HG02973 (cell line): ENCODE data around the gene PAX2.

Experiments used
- ATAC-seq: cut with Tn5 transposase; IDR thresholded peaks from one replicate; pipeline ENCODE4 v1.9.1; 2021; ENCODE audit warnings: moderate library complexity; ENCODE audit not compliant: unreplicated experiment

The PAX2 gene

GRCh38 chr10:100784126-100784525 lies 38.7 kb downstream of the PAX2 start:
- no peak for ATAC-seq

- no peak for ATAC-seq
These were observed 41.2 kb downstream of the PAX2 start for GRCh38 chr10:100786591-100786990.

DNA sequence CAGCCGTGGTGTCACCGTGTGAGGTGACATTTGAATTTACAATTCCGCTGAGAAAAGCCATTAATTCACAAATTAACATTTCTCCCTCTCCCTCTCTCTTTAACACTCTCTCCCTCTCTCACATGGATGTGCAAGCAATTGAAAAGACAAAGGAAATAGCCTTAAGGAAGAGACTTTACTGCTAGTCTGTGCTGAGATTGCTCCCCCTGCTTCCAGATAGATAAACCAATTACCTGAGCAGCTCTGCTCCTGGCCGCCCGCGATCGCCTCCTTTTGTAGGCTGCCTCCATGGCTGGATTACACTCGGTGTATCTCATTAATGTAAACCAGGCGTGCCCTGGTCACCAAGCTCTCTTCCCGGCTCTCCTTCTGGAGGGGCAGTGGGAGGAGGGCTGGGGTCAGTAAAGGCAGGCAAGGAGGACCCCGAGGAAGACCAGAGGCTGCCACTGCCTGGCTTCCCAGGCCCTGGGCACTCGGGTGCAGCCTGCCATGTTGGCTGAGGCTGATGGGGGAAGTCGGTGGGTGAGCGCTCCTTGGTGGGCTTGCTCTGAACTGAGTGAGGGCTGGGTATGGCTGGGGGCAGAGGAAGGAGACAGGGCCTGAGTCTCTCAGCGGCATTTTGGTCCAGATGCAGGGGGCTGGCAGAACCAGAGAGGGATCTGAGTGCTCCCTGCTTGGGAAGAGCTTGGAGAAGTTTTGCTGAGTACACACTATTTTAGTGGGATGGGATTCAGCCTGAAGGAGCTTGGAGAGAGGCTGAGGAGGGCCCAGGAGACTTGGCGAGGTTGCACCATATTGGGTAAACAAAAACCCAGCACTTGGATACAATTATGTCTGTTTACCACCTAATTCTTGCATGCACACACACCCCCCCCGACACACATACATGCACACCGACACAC lies 42.9 kb downstream of the PAX2 start:
- no peak for ATAC-seq

- no peak for ATAC-seq
These were observed 45.4 kb downstream of the PAX2 start for GRCh38 chr10:100790761-100791208.

DNA sequence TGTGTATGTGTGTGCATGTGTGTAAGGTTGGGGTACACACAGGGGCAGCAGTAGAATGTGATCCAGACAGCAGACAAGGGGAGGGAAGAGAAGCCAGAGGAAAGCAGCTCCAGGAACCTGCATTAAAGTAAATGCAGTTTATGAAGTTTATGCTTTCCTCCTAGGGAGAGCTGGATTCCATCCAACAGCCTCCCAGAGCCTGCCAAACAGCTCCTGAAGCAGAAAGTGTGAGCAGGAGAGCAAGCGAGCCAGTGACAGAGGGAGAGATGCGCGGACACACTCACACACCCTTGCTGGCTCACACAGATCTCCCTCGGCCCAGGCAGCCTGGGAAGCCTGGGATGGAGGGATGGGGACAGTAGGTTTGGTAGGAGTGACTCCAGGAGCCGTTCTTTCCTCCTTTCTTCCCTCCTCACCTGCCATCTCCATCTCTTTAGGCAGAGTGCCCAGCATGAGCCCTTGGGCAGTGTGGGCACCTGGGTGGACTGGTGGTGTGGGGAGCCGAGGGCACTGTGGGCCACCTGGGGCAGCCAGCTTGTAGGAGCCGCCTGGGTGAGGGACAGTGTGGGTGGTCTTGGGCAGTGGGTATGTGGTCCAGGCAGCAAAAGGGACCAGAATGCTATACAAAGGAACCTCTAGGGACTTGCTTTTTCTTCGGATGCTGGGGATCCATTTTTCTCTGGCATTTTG lies 46.1 kb downstream of the PAX2 start:
- no peak for ATAC-seq

DNA sequence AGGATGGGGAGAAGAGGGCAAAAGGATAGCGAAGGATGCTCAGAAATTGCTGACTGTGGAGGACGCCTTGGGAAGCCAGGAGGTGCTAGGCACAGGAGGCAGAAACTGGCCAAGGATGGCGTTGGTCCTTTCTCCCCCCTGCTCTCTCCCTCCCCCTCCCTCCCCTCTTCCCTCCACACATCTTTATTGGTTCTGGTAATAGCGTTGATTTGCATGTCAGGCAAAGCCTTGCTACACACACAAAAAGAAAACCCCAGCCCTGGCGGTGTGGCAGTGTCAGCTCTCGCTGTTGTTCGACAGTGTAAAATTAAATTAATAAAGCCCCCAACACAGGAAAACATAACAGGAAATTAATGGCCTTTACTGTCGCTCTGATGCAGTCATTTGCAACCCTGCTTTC lies 47.2 kb downstream of the PAX2 start:
- no peak for ATAC-seq

GRCh38 chr10:100793055-100793454 lies 47.7 kb downstream of the PAX2 start:
- no peak for ATAC-seq

DNA sequence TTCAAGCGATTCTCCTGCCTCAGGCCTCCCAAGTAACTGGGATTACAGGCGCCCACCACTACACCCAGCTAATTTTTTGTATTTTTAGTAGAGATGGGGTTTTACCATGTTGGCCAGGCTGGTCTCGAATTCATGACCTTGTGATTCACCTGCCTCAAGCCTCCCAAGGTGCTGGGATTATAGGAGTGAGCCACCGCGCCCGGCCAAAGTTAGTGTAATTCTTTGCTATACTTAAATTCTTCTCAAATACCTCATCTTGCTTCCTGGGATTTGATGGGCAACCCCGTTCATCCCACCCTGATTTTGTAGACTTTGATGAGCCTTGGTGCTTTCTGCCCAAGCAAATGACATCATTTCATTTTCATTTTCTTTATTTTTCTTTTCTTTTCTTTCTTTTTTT lies 54.5 kb downstream of the PAX2 start:
- no peak for ATAC-seq

DNA sequence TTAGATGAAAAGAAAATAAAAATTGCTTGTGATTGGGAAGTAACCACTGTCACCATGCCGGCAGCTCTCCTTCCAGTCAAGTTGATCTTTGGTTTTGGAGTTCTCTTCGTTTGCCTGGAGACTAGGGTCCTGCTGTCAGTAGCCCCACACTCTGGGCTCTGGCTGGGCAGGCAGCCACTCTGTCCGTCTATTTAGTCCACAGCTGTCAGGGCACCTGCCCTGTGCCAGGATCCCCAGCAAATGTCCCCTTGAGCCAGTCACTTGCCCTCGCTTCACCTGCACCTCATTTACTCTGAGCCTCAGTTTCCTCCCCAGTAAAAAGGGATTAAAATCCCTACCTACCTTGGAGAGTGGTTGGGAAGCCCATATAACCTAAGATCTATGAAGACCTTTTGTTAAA lies 55.5 kb downstream of the PAX2 start:
- ATAC-seq, result no peak

GRCh38 chr10:100802196-100802595 lies 56.8 kb downstream of the PAX2 start:
- no peak for ATAC-seq

- no peak for ATAC-seq
These were observed 57.2 kb downstream of the PAX2 start for GRCh38 chr10:100802607-100803006.

GRCh38 chr10:100803492-100803891 lies 58.1 kb downstream of the PAX2 start:
- no peak for ATAC-seq

DNA sequence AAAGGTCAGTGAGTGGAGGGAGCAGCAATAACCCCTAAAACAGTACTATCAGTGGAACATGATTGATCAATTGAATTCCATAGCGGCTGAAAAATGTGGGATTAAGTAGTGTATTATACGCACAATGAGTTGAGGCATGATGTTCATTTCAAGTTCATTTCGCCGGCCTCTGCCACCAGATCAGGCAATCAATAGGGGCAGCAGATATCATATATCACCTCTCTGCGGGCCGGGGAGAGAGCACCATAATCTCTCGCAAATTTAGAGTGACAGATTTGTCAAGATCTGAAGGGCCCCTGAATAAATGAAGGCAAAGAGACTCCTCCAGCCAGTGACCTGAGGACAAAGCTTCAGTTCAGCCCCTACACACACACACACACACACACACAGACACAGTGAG lies 58.5 kb downstream of the PAX2 start:
- no peak for ATAC-seq

DNA sequence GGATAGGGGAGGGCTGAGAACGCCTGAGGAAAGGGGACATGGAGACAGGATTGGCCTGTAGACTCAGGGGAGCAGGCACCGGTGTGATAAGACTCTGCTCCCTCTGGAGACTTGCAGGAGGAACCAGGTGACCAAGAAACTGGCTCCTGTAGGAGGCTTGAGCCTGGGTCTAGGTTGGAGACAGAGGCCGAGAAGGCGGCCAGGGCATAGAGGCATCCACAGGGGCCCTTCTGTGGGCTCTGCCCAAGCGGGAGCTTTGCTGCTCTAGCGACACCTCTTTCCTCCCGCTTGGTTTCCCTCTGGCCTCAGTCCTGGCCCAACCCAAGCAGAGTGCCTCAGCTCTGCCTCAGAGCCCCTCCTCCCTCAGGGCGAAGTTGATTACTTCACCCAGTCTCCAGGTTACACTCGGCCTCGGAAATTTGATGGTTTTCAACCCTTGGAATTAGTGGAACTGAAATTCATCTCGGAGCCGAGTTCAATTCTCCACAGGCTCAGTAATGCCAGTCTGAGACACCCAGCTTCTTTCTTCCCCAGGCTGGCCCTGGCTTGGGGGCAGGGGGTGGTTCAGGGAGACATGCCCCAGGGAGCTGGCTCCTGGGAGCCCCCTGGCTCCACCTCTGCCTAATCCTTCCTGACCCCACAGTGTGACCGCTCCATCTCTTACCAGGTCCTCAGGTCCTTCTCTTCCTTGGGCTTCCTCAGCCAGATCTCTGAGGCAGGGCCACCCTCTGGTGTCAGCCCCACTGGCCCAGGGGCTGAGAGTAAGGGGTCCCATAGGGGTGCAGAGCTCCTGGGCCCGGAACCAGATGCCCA lies 60.4 kb downstream of the PAX2 start:
- no peak for ATAC-seq

DNA sequence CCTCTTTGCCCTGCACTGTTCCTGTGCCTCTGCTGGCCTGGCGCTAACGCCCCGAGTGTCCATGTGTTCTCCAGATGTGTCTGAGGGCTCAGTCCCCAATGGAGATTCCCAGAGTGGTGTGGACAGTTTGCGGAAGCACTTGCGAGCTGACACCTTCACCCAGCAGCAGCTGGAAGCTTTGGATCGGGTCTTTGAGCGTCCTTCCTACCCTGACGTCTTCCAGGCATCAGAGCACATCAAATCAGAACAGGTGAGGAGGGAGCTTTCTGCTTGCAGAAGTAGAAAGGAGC lies 60.9 kb downstream of the PAX2 start:
- no peak for ATAC-seq

- ATAC-seq, result no peak
These were observed 62.0 kb downstream of the PAX2 start for GRCh38 chr10:100807241-100807951.

DNA sequence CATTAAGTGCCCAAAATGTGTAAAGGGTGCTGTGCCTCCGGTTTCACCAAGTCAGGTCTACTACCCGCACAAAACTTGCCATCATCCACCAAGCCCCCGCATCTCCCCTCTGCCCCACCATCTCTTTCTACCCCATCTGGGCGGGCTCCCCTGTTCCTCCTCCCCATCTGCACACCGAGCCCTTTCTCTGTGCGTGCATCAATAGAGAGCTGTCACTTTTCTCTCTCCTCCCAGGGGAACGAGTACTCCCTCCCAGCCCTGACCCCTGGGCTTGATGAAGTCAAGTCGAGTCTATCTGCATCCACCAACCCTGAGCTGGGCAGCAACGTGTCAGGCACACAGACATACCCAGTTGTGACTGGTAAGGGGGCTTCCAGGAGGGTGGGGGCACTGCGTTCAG lies 63.5 kb downstream of the PAX2 start:
- no peak for ATAC-seq

DNA sequence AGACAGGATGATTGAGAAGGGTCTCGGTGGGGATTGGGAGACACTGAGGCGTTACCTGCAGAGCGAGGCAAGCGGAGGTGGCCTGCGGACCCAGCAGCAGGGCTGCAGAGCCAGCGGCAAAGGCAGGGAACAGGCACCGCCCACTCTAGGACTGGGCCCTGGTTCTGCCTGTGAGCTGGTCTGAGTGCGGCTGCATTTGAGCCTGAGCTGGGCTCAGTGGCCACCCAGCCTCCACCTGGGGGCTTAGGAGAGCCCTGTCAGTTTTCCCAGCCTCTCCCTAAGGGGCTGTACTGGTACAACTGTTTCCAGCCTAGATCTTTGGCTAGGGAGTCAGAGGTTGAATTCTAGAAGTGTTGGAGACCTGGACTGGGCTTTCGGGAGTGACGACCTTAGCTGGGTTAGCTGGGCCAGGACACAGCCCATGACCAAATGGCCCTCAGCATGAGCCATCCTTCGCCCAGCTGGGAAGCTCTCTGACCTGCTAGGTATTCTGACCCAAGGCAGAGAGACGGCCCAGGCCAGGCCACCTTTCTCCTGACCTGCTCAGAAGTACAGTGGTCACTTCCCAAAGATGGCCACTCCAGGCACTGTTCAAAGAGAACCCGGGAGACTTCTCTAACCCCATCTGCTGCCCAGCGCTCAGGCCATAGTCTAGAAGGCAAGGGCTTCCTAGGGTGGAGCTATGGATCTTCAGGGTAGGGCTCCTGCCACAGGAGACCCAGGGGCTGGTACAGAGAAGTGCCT lies 64.9 kb downstream of the PAX2 start:
- no peak for ATAC-seq

DNA sequence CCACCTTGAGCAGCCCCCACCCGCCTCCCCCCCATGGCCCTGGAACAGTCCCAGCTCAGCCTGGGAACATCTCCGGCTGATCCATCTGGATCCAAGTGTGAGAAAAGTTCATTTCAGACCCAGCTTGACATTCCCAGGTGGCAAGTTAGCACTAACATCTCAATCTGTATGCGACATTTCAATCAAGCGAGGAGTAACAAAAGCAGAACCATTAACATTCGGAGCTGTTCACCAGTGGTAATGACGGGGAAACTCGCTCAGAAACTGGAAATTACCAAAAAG lies 65.4 kb downstream of the PAX2 start:
- ATAC-seq, result no peak

GRCh38 chr10:100811261-100811660 lies 65.9 kb downstream of the PAX2 start:
- no peak for ATAC-seq
